ENCODE measurements around the gene PRICKLE3.

DNA sequence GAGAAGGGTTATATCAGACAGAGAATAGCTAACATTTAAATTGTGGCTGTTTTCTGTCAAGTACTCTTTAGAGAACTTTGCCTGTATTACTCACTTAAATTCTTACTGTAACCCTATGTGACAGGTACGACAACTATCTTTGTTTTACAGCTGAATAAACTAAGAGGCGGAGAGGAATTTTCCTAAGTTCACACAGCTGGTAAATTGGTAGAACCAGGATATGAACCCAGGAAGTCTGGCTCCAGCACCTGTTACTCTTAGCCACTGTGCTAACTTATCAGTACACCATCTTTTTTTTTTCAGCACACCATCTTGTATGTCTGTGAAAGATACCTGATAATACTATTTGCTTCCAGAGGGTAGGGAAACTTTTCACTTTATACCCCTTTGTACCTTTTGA lies 15.8 kb upstream of the PRICKLE3 start:
- TF ChIP-seq, protein P1, sequence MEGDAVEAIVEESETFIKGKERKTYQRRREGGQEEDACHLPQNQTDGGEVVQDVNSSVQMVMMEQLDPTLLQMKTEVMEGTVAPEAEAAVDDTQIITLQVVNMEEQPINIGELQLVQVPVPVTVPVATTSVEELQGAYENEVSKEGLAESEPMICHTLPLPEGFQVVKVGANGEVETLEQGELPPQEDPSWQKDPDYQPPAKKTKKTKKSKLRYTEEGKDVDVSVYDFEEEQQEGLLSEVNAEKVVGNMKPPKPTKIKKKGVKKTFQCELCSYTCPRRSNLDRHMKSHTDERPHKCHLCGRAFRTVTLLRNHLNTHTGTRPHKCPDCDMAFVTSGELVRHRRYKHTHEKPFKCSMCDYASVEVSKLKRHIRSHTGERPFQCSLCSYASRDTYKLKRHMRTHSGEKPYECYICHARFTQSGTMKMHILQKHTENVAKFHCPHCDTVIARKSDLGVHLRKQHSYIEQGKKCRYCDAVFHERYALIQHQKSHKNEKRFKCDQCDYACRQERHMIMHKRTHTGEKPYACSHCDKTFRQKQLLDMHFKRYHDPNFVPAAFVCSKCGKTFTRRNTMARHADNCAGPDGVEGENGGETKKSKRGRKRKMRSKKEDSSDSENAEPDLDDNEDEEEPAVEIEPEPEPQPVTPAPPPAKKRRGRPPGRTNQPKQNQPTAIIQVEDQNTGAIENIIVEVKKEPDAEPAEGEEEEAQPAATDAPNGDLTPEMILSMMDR (IDR thresholded peaks at IDR 0.05; ENCODE audit: low read length), result no peak
- TF ChIP-seq EZH2 (IDR thresholded peaks at IDR 0.05; ENCODE audit: borderline replicate concordance, low read length), result no peak

Measured in OCI-LY1 (cell line).